PC-9 (cell line): ENCODE results near the gene EP400. TPM values are rescaled to one million over a fixed set of nuclear protein-coding genes. Genes with fewer than 3 reads are reported as not detected.

Source experiments
- BruUV-seq: library from RNA; stranded (reverse); fragments of 400-500 nt; replicated peaks from 2 replicates; lab custom pipeline; 2021; lab: Mats Ljungman, UMichigan
- CTCF ChIA-PET: fragments of 300-600 bp; sonication (Branson Sonifier 250); formaldehyde crosslinking; loops from one replicate; lab custom pipeline; 2022; ENCODE audit warnings: antibody characterized with exemption; lab: Charles Lee
- POLR2A ChIA-PET: fragments of 300-600 bp; sonication (Branson Sonifier 250); formaldehyde crosslinking; loops from one replicate; lab custom pipeline; 2022; ENCODE audit warnings: antibody characterized with exemption; ENCODE audit not compliant: unreplicated experiment; lab: Charles Lee
- DNase-seq, 2 experiments: peaks; one replicate each; pipeline versions ENCODE4 v3.0.0 to v3.0.0-alpha.2; 2015 to 2022; ENCODE audit warnings: mixed read lengths in 1 of 2
- H2AFZ ChIP-seq: fragments of 200-600 bp; sonication (generic); 2 replicates; pipeline ENCODE4 v1.8.1; 2017; ENCODE audit warnings: antibody characterized with exemption
- H3F3A ChIP-seq: fragments of 200-600 bp; sonication (generic); 2 replicates; pipeline ENCODE4 v1.8.1; 2017; ENCODE audit warnings: antibody characterized with exemption, mild to moderate bottlenecking, low read depth; ENCODE audit not compliant: insufficient read depth
- H3K27ac ChIP-seq: fragments of 200-600 bp; sonication (generic); 2 replicates; pipeline ENCODE4 v1.6.1; 2016; ENCODE audit warnings: mixed run types
- H3K27me3 ChIP-seq: fragments of 200-600 bp; sonication (generic); 2 replicates; pipeline ENCODE4 v1.6.1; 2016; ENCODE audit warnings: low read depth, mixed run types; ENCODE audit not compliant: insufficient read depth
- H3K36me3 ChIP-seq: fragments of 200-600 bp; sonication (generic); 2 replicates; pipeline ENCODE4 v1.6.1; 2016; ENCODE audit warnings: low read depth, mixed run types
- H3K4me1 ChIP-seq: fragments of 200-600 bp; sonication (generic); replicated peaks from 2 replicates; pipeline ENCODE4 v1.6.1; 2016; ENCODE audit warnings: mixed run types; ENCODE audit not compliant: insufficient read depth
- H3K4me2 ChIP-seq: fragments of 200-600 bp; sonication (generic); 2 replicates; pipeline ENCODE4 v1.6.1; 2017; ENCODE audit warnings: mixed run types
- H3K4me3 ChIP-seq: fragments of 200-600 bp; sonication (generic); 2 replicates; pipeline ENCODE4 v1.6.1; 2016; ENCODE audit warnings: mixed run types
- H3K79me2 ChIP-seq: fragments of 200-600 bp; sonication (generic); 2 replicates; pipeline ENCODE4 v1.6.1; 2017; ENCODE audit warnings: low read depth, mixed run types
- H3K9me2 ChIP-seq: fragments of 200-600 bp; sonication (generic); 2 replicates; pipeline ENCODE4 v1.8.1; 2017; ENCODE audit warnings: mild to moderate bottlenecking; ENCODE audit not compliant: insufficient read depth
- H3K9me3 ChIP-seq: fragments of 200-600 bp; sonication (generic); 2 replicates; pipeline ENCODE4 v1.8.1; 2016; ENCODE audit warnings: low read depth; ENCODE audit not compliant: insufficient read depth
- H4K20me1 ChIP-seq: fragments of 200-600 bp; sonication (generic); 2 replicates; pipeline ENCODE4 v1.8.1; 2017; ENCODE audit not compliant: insufficient read depth
- CTCF ChIP-seq: fragments of 200-600 bp; sonication (generic); conservative IDR thresholded peaks from 2 replicates; pipeline ENCODE4 v1.6.1; 2017; ENCODE audit warnings: mixed run types, antibody characterized with exemption, mild to moderate bottlenecking, moderate library complexity
- EZH2 ChIP-seq: fragments of 200-600 bp; sonication (generic); IDR thresholded peaks from 2 replicates; pipeline ENCODE4 v1.8.0; 2017; ENCODE audit warnings: antibody characterized with exemption, low read depth
- intact Hi-C: fragments of 100-400 bp; cut with micrococcal nuclease; formaldehyde crosslinking; loops from one replicate; pipeline ENCODE4 v1.10.0; 2022; ENCODE audit not compliant: unreplicated experiment
- total RNA-seq: library from RNA; stranded (reverse); gene quantifications from 2 replicates; pipeline ENCODE4 v1.2.3, GENCODE V29; 2021

The EP400 gene
- total RNA-seq, 1 experiment from 2014 or later = 50.3 TPM

- POLR2A ChIA-PET = interaction anchor here (0.6 kb wide), 1 partner anchor 146 kb away, joined by 3 read pairs; no protein-coding TSS in a partner anchor
- no peaks in the 10 kb centered on the region for H3K4me1 ChIP-seq
- H2AFZ ChIP-seq = no peak overlapping the region
- DNase-seq = no peak
- H3K9me2 ChIP-seq = no peaks in the 10 kb centered on the region
- H3F3A ChIP-seq = peaks cover 46% of the 10 kb centered on the region
- peaks cover 21% of the 10 kb centered on the region for H3K36me3 ChIP-seq
- intact Hi-C loops = no loop called here
- no peaks in the 10 kb centered on the region for H3K79me2 ChIP-seq
- no TSS peak for BruUV-seq
- H3K4me3 ChIP-seq = no peak overlapping the region
- no peak overlapping the region for H3K4me2 ChIP-seq
- peaks cover 3% of the 10 kb centered on the region; the same call in 1 of the 2 replicates for H4K20me1 ChIP-seq
- CTCF ChIA-PET = no interaction called here
- no peak overlapping the region for H3K27ac ChIP-seq
- no peak for TF ChIP-seq EZH2
- TF ChIP-seq CTCF = no peak
- H3K9me3 ChIP-seq = no peaks in the 10 kb centered on the region
- H3K27me3 ChIP-seq = no peaks in the 10 kb centered on the region
Observed at GRCh38 chr12:131938082-131938481, 11.7 kb upstream of the EP400 start.

DNA sequence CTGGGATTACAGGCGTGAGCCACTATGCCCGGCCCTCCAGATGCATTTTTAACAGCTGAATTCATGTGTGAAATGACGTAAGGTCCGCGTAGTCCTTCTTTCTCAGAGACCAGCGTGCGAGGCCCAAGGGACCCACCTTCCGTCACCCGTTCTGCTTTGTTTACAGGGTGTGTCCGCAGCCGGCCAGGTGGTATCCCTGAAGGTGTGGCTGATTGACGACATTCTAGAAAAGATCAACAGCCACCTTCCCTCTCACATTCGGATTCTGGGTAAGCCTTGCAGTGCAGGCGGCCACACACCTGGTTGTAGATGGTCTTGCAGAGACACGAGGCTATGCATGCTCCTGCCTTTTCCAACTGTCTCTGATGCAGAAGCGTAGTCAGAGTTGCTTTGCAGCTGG, 10.7 kb upstream of the EP400 start:
- H3F3A ChIP-seq = peaks cover 46% of the 10 kb centered on the region; the same call in 1 of the 2 replicates
- BruUV-seq = no TSS peak
- no peaks in the 10 kb centered on the region for H3K79me2 ChIP-seq
- H3K36me3 ChIP-seq = peaks cover 21% of the 10 kb centered on the region; the same call in 1 of the 2 replicates
- 0 out of 2 replicates have a peak, but pooled peaks cover 3% of the 10 kb centered on the region for H4K20me1 ChIP-seq
- H3K4me3 ChIP-seq = no peak overlapping the region
- intact Hi-C loops = no loop called here
- ChIA-PET CTCF (no interaction called here), POLR2A (no interaction called here)
- H3K9me2 ChIP-seq = no peaks in the 10 kb centered on the region
- no peak overlapping the region for H3K27ac ChIP-seq
- no peaks in the 10 kb centered on the region for H3K9me3 ChIP-seq
- H3K4me2 ChIP-seq = no peak overlapping the region
- H3K4me1 ChIP-seq = no peaks in the 10 kb centered on the region
- TF ChIP-seq CTCF = no peak
- TF ChIP-seq EZH2 = no peak
- DNase-seq = no peak
- no peak overlapping the region for H2AFZ ChIP-seq
- H3K27me3 ChIP-seq = no peaks in the 10 kb centered on the region

- intact Hi-C loops = no loop called here
- H3K27me3 ChIP-seq = no peaks in the 10 kb centered on the region
- H2AFZ ChIP-seq = no peak overlapping the region
- no peaks in the 10 kb centered on the region for H3K4me1 ChIP-seq
- ChIA-PET CTCF (no interaction called here), POLR2A (no interaction called here)
- H3K79me2 ChIP-seq = no peaks in the 10 kb centered on the region
- no peaks in the 10 kb centered on the region for H3K9me3 ChIP-seq
- no peak for TF ChIP-seq EZH2
- BruUV-seq = no TSS peak
- 0 out of 2 replicates have a peak, but pooled peaks cover 3% of the 10 kb centered on the region for H4K20me1 ChIP-seq
- no peak overlapping the region for H3K27ac ChIP-seq
- no peaks in the 10 kb centered on the region for H3K9me2 ChIP-seq
- peaks cover 51% of the 10 kb centered on the region; the same call in 1 of the 2 replicates for H3F3A ChIP-seq
- H3K36me3 ChIP-seq = peaks cover 19% of the 10 kb centered on the region; the same call in 1 of the 2 replicates
- H3K4me3 ChIP-seq = no peak overlapping the region
- H3K4me2 ChIP-seq = no peak overlapping the region
- DNase-seq = no peak
Observed at GRCh38 chr12:131940141-131940547, 9.6 kb upstream of the EP400 start.
